ENCODE data around the gene OR11G2.
"Not testable (repeated sequence)": the region's sequence is repeated elsewhere in the genome, so short reads cannot be mapped to it uniquely, and the experiment has no call there.

OR11G2 gene

DNA sequence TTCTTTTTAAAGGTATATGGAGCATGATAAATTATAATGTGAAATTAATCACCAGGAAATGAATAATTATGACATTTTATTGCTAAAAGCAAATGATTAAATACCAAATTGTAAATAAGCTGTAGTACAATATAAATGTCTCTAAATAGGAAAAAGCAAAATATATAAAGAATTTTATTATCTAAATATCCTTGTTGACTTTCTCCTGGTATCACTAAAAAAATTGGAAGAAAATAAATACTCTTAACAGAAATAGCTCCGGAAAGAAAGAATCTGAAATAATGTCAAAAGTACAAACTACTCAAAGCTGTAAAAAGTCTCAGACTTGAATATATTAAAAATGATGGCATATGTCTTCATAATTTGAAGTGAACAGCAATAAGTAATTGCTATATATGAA is 38.0 kb downstream of the OR11G2 start, which contains the start of gene OR11H7:
TSS of gene OR11H7 (plus strand) at position 301 of the 400 bp plus-strand sequence.
- no peak for DNase-seq

GRCh38 chr14:20235415-20235814 is 44.7 kb downstream of the OR11G2 start:
- not testable (repeated sequence) for DNase-seq

DNA sequence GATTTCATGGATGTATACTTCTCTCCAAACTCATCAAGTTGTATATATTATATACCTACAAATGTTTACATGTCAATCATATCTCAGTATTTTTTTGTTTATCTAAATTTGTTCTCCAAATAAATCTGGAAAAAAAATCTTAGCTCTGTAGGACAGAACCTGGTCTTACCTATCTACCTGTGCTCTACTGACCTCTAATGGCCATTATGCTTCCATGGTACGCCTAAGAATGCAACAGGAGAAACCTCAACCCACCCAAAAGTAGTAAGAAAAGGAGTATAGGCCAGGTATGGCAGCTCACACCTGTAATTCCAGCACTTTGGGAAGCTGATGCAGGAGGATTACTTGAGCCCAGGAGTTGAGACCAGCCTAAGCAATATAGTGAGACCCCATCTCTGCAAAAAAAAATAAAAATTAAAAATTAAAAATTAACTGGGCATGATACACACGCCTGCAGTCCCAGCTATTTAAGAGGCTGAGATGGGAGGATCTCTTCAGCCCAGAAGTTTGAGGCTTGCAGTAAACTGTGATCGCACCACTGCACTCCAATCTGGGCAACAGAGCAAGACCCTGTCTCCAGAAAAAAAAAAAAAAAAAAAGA is 57.0 kb downstream of the OR11G2 start:
- no peak for DNase-seq
